GM19397 (cell line): ENCODE data around the gene KRT5.

ENCODE experiments used
- ATAC-seq: cut with Tn5 transposase; IDR thresholded peaks from one replicate; pipeline ENCODE4 v1.9.1; 2021; ENCODE audit warnings: mild to moderate bottlenecking, moderate library complexity; ENCODE audit not compliant: unreplicated experiment

KRT5 gene

GRCh38 chr12:52519826-52520662, at the start of gene KRT5:
Gene KRT5, minus strand, starts transcription at chr12:52520394. Its CDS starts 98 bp downstream, at chr12:52520296.
- no peak for ATAC-seq

- no peak for ATAC-seq
These were observed 47.9 kb upstream of the KRT5 start for GRCh38 chr12:52568111-52568510.

- no peak for ATAC-seq
These were observed 46.7 kb upstream of the KRT5 start for GRCh38 chr12:52566847-52567291.

GRCh38 chr12:52564582-52564981, 44.4 kb upstream of the KRT5 start:
- ATAC-seq = no peak

- ATAC-seq = no peak
These were observed 41.8 kb upstream of the KRT5 start for GRCh38 chr12:52561880-52562449.

DNA sequence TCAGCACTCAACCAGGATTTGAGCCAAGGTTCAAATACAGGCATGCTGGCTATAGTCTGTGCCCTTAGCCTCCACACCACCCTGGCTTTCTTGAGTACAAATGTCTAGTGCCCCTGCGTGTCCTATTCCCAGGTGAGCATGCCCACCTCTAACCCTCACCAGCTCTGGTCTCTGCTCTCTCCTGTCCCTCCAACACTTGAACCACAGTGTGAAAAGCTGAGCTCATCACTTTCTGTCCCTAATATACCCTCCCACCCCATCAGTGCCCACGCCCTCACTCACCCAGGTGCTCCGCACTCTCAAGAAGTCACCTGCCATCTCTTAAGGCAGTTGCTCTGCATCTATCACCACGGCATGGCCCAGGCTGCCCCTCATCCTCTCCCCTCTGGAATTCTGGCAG, 39.8 kb upstream of the KRT5 start:
- no peak for ATAC-seq

DNA sequence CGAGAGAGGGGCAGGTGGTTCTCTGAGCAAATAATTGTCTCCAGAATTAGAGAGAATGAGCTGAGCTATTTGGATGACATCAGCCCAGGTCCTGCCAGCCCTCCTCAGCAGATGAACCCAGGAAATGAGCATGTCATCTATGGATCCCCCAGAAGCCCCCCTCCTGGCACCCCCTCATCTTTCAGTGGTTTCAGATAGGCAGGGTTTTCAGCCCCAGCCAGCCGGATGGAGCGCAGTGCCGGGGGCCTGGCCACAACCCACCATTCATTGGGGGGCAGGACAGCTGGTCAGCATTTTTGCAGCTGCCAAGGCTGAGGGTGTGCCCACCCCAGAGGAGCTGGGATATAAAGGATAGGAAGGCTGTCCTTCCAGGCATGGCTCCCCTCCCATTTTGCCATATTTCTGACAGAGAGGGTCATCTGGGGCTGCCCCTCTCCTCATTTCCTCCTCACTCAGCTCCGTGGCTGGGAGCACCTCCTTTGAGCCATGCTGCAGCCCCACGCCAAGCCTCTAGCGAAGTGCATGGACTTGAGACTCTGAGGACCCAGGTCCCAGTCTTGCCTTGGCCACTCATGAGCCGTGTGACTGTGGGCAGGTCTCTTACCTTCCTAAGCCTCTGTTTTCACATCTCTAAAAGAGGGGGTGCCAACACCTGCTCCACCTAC, 38.7 kb upstream of the KRT5 start:
- no peak for ATAC-seq

GRCh38 chr12:52557476-52557875, 37.3 kb upstream of the KRT5 start:
- no peak for ATAC-seq

- ATAC-seq = no peak
These were observed 35.4 kb upstream of the KRT5 start for GRCh38 chr12:52555577-52555976.

GRCh38 chr12:52552681-52553195, 32.5 kb upstream of the KRT5 start, which contains the start of gene KRT71:
Gene KRT71, minus strand, starts transcription at chr12:52553145. Its CDS starts 68 bp downstream, at chr12:52553077.
- ATAC-seq = no peak

DNA sequence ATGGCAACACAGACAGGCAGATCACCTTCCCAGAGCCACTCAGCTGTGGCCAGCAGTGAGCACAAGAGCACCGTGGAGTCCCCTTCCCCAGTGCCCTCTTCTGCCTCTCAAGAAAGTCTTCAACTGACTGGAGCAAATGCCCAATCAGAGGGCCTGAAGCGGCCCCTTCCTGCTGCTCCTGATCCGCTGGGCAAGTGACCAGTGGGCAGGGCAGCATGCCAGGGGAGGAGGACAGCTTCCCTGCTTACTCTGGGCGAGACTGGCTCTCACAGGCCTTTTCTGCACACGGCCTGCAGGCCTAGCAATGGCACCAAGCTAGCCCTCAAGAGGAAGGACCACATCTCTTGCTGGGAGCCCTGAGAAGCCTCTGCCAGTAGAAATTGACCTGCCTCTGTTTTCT, 31.9 kb upstream of the KRT5 start:
- ATAC-seq = no peak

- ATAC-seq = no peak
These were observed 31.1 kb upstream of the KRT5 start for GRCh38 chr12:52551216-52551865.

DNA sequence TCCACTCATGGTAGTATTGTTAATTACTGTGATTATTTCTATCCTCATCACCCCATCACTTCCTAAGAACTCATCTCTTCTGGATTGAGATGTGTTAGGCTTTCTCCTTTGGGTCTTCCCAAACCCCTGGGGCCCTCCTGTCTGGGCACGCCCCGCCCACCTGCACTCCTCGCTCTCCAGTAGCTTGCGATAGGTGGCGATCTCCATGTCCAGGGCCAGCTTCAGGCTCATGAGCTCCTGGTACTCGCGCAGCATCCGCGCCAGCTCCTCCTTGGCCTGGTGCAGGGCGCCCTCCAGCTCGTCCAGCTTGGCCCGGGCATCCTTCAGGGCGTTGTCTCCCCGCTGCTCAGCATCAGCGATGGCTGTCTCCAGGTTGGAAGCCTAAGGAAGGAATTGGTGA, 25.9 kb upstream of the KRT5 start:
- no peak for ATAC-seq

GRCh38 chr12:52543985-52544883, 24.0 kb upstream of the KRT5 start:
- ATAC-seq = no peak

- ATAC-seq = no peak
These were observed 22.7 kb upstream of the KRT5 start for GRCh38 chr12:52542785-52543318.

- ATAC-seq = no peak
These were observed 22.0 kb upstream of the KRT5 start for GRCh38 chr12:52542157-52542556.

DNA sequence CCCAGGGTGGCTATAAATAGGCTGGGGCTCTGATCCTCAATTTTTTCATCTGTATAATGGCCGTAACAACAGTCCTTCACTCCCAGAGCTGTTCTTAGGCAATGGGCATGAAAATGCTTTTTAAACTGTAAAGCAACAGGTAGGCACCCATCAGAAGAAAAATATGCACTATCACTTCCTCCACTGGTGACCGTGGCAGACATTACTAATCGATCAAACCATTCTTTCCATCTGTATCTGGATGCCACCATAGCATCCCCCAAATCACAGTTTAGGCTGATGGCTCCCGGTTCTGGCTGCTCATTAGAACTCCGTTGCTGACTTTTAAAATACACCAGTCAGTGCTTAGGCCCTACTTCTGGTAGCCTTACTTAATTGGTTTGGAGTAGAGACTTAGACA, 21.5 kb upstream of the KRT5 start:
- ATAC-seq = no peak

GRCh38 chr12:52540531-52540930, 20.3 kb upstream of the KRT5 start:
- ATAC-seq = no peak

DNA sequence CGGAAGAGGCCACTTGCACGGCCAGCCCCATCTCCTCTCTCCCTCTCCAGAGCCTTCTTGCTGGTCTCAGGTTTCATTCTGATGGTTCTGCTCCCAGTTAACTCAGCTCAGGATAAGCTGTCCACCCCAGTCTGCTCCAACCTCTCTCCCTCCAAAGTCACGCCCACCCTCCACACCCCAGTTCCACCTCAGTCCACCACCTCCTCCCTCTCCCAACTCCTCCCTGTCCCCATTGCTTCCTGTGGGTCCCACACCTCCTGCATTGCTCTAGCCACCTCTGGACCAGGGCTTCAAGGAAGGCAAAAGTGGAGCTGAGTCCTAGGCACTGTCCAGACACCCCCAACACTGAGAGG, 19.6 kb upstream of the KRT5 start:
- ATAC-seq = no peak
